ENCODE measurements around the gene KHDC4.

KHDC4 gene
- total RNA-seq: 57.9 to 96.5 reads per million in 2 donors

- peak; percentile 86 for DNase-seq
Measured at GRCh38 chr1:155934097-155934935, at the start of gene KHDC4. KHDC4 (minus strand) TSS chr1:155934413; CDS start chr1:155934373, 40 bp downstream.

DNA sequence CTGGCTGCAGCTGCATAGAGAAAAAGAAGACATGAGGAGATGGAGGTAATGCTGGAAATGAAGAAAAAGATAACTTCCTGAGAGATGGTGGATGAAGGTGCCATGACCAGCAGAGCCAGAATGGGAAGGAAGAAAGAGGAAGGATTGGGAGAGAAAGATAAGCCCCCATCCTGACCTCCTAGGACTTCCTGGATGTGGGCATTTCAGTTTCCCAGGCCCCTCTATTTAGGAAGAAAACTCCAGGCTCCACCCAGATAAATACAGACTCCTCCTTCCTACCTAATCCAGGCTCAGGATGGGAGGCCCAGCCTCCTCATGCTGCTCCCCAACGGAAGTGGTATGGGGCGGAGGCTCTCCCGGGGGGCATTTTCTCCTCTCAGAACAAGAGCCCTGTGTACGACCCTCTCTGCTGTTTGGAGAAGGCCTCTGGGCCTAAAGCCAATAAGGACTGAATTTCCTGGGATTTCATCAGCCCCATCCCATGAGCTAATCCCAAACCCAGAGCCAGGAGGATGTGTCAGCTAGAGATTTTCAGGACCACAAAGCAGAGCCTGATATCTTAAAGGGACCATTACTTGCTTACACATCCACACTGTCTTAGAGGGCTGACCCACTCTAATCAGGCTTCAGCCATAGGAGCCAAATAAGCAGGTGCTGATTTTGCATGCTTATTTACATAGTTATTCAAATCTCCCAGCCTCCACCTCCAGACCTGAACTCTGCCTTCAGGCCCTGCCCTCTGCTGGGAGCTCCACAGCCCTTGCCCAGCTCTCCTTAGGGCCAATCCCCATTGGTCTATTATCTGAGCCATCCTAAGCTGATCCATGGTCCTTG lies 49.2 kb upstream of the KHDC4 start:
- DNase-seq: no peak

- no peak for DNase-seq
Measured at GRCh38 chr1:155982106-155982505, 47.9 kb upstream of the KHDC4 start.

DNA sequence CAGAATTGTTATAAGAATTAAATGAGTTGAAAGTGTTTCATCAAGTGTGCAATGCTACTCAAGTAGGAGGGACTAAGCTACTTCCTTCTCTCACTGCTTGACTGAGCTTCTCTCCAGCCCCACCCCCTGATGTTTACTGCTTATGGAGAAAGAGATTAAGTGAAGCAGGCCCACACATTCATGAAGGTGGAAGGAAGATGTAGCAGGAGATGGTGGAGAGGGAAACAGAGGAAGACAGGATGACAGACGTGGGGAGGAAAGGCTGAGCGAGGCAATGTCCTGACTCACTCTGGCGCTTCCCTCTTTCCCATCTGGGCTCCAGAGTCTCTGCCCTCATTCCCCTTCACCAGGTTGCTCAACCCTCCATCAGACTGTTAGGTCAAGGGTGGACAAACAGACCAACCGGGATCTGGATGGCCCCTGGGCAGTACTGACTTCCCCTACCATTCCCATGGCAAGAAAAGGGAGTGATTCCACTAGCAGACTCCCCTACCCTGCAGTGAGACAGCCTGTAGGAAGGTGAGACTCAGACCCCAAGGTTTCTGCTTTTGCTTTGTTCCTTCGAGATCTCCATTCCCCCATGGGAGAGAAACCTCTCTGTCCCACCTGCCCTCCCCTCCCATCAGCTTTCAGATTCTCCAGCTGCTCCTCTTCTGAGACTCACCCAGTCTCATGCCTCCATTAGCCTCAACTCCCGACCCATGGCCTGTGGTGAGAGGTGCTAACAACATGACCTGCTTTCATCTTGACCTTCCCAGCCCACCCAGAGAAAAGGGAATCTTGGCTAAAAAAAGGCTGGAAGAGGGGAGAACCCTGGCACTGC lies 47.3 kb upstream of the KHDC4 start:
- DNase-seq: no peak

- DNase-seq: no peak
Measured at GRCh38 chr1:155979597-155980343, 45.6 kb upstream of the KHDC4 start.

DNA sequence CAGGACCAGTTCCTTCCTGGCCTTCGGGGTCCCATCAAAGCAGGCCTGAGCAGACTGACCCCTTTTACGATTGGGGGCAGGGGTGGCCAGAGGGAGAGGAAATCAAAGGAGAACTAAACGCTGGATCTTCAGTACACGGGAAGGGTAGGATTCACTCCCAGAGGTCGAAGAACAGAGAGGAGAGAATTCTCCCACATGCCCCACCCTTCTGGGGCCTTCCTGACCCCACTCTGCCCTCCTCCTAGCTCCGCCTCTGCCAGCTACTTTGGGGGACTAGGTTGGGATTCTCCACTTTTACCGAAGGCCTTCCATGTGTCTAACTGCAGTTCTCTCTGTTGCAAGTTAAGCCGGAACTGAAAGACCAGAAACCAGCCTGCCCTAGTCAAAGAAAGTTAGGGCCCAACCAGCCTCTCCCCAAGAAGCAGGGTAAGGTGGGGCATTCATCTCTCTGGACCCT lies 44.8 kb upstream of the KHDC4 start:
- no peak for DNase-seq

DNA sequence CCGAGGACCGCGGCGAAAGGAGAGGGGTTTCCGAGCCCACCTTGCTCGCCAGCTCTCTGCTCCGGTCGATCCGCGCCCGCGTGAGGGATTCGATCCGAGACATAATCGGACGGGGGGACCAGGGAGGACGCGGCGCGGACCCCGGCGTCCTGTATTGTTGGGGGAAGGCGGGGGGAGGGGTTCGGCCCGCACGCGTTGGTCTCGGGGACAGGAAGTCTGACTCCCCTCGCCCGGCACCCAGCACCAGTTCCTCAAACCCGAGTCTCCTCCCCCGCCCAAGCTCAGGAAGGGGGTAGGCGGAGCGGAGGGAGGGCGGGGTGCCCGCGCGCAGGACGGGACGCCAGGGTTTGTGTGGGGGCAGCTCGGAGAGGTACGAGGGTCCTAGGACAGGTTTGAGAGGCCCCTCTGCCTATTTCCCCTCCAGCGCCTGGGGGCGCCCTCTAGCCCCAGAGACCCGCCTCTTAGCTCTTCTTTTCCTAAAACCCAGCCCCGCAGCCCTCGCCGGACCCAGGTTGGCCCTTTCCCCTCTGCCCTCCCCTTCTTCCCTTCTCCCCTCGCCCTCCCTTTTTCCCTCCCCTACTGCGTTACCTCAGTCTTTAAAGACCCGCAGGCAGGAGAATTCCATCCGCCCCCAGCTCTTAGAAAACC lies 44.2 kb upstream of the KHDC4 start, which contains the start of gene ARHGEF2:
TSS of gene ARHGEF2 (minus strand) at position 223 of the 648 bp plus-strand sequence. CDS start at position 103, 120 bp downstream.
- peak; percentile 65 for DNase-seq

- DNase-seq: peak; percentile 37
Measured at GRCh38 chr1:155977690-155978324, 43.6 kb upstream of the KHDC4 start.

DNA sequence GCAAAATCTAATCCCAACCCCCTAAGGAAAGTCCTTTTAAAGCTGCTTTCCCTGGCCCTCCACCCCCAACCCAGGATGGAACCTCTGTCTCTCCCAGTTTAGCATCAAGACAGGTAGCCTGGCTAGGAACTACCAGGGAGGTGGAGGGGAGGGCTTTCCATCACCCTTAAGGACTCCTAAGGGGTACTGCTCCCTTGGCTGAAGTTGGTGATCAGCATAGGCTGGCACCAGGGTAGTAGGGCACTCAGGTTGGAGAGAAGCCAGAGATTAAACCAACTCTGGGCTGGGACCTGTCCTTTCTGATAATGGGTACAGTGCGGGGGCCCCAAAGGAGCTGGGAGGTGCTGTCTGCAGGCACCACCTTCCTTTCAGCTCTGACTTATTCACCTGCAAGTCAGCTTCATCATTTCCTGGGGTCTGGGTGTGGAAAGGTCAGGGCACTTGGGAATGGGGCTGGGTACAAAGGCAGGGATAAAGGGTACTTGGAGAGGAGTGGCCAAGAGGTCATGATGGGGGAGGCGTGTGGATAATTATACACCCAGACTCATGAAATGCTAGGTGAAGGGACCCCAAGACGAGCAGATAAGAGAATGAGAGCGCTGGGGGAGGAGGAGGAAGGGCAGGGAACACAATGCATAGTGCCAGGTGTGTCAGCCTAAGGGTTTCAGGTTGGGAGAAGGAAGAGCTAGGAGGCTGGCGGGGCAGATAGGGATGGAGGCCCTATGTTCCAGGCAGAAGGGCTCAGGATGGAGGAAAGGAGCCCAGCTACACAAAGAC lies 42.9 kb upstream of the KHDC4 start:
- no peak for DNase-seq

GRCh38 chr1:155976062-155976912 lies 42.1 kb upstream of the KHDC4 start:
- DNase-seq: peak; percentile 58

DNA sequence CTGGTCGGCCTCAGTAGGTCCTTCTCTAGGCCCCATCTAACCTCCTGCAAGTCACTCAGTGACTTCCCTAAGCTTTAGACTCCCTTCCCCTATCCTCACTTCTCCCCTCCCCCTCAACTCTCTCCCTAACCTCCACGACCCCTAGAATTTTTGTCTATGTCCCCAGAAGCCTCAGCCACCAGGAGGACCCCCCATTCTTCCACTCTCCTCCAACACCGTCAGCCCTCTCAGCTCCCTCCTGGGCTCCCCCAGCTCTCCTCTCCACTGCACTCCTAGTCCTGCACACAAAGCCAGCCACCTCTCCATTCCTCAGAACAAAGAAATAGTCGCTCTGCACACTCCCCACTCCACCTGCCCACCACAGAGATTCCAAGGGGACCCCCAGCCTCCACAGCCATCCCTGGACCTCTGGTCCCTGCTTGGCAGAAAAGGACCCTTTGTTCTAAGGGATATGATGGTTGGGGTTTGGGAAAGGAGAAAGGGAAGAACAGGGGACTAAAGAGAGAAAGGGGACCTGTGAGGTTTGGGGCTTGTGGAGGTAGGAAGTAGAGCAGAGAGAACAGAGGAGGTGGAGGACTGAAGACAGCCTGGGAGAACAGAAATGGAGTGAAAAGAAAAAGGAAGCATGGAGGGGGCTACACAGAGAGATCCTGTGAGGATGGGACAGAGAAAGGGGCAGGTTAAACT lies 41.3 kb upstream of the KHDC4 start:
- DNase-seq: no peak

- no peak for DNase-seq
Measured at GRCh38 chr1:155974208-155975115, 40.2 kb upstream of the KHDC4 start.

GRCh38 chr1:155973723-155974122 lies 39.5 kb upstream of the KHDC4 start:
- no peak for DNase-seq

GRCh38 chr1:155971910-155972809 lies 37.9 kb upstream of the KHDC4 start:
- no peak for DNase-seq

- DNase-seq: no peak
Measured at GRCh38 chr1:155970531-155971167, 36.4 kb upstream of the KHDC4 start.

DNA sequence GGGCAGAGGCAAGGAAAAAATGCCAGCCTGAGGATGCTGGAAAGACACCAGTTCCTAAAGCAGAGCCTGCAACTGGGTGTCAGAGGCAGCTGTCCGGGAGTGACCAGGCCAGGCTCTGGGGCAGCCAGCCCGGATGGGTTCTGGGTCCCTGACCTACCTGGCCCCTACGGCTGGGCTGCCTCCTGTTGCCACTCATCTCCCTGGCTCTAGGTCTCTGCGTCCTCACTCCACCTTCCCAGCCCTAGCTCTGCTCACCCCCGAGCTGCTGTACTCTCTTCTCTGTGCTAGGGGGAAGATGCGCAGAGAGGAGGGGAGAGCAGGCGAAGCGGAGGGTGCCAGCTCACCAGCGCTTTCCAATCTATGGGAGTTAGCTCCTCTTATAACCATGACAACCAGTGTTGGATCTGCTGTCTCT lies 35.2 kb upstream of the KHDC4 start:
- DNase-seq: no peak

Data from T-helper 9 cell (primary cell).